ENCODE data around the gene ARHGEF16. TPM values are rescaled to one million over a fixed set of nuclear protein-coding genes. Genes with fewer than 3 reads are reported as not detected.

The ARHGEF16 gene
- total RNA-seq, 4 donors from 2014 or later = 8.4 to 24.6 (median 22.4) TPM

DNA sequence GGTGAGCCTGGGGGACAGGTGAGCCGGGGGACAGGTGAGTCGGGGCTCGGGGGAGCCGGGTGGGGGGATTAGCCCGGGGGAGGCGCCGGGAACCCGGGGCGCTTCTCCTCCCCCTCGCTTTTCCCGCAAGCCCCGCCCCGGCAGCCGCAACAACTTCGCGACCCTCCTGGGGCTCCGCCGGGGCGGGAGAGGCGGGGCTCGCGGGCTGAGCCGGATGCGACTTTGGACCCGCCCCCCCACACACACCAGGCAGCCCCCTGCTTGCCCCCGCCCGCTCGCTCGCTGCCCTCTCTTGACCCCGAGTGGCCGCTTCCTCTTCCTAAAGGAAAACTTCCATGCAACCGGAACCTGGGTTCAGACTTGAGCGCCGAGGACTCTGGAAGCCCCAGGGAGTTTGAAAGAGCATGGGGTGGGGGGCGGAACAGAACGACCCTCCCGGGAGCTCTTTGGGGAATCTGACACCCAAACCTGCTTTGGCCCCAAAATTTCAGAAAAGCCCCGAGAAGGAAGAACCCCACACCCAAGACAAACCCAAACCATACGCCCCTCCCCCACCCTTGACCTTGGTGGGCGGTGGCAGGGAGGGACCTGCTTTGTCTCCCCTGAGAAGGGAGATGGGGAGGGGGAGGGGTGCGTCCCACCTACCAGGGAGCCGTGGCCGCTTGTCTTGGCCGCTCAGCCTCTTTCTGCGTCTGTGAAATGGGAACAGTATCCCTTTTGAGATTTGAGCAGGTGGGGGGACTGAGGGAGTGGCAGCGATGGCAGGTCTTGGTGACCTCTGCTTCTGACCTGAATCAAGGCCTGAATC, 550 bp downstream of the ARHGEF16 start:
- intact Hi-C loops (cut with DNase I) = loop anchor here (5.0 kb wide), 1 partner anchor 167 kb away; no protein-coding TSS in a partner anchor
- no peaks in the 10 kb centered on the region for H3K36me3 ChIP-seq
- peak overlapping the region; percentile 72 to 85 (median 80) for H3K27ac ChIP-seq
- peaks cover 40 to 73% (median 45%) of the 10 kb centered on the region in 3 donors for H3K4me1 ChIP-seq
- H3K4me3 ChIP-seq = peak overlapping the region; percentile 53 to 83 (median 68)
- H3K9me3 ChIP-seq = no peaks in the 10 kb centered on the region
- peaks cover 0 to 57% (median 2%) of the 10 kb centered on the region in 4 donors for H3K27me3 ChIP-seq
- WGBS, 2 donors = 29 to 66% methylated on average over 5 to 8 of the region's 46 CpGs
- DNase-seq = no peak
- no peak for TF ChIP-seq POLR2A (IDR thresholded peaks at IDR 0.05)
- TF ChIP-seq, protein P1, sequence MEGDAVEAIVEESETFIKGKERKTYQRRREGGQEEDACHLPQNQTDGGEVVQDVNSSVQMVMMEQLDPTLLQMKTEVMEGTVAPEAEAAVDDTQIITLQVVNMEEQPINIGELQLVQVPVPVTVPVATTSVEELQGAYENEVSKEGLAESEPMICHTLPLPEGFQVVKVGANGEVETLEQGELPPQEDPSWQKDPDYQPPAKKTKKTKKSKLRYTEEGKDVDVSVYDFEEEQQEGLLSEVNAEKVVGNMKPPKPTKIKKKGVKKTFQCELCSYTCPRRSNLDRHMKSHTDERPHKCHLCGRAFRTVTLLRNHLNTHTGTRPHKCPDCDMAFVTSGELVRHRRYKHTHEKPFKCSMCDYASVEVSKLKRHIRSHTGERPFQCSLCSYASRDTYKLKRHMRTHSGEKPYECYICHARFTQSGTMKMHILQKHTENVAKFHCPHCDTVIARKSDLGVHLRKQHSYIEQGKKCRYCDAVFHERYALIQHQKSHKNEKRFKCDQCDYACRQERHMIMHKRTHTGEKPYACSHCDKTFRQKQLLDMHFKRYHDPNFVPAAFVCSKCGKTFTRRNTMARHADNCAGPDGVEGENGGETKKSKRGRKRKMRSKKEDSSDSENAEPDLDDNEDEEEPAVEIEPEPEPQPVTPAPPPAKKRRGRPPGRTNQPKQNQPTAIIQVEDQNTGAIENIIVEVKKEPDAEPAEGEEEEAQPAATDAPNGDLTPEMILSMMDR (IDR thresholded peaks at IDR 0.05) = no peak

DNA sequence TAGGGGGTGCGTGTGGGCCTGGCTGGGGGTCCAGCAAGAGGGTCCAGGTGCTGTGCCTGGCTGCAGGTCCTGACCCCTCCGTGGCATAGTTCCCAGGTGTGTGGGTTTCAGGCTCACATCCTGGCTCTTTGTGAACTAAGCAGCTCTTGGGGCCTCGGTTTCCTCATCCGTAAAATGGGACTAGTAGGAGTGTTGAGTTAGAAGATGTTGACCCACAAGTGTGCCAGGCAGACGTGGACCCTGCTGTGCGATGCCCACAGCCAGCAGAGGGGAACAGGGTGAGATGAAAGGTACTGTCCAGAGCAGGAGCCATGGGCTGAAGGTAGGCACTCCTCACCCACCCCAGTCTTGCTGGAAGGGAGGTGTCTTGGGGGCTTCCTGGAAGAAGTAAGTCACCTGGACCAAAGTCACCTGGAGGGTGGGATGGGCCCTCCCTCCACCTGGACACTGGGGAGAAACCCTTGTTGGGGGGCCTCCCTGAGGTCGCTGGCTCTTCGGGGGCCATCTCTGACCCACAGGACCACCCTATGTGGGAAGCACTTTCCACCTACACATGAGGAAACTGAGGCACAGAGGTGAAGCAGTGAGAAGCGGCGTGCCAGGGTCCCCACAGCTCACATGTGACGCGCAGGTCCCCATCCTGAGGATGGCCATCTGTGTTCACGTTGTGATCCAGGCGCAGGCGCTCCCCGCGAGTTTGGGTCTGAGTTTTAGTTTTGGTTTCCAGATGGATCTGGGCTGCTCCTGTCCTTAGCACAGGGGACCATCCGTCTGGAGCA, 1.4 kb downstream of the ARHGEF16 start:
- Histone ChIP-seq H3K27me3 (peaks cover 0 to 49% (median 2%) of the 10 kb centered on the region in 4 donors), H3K4me1 (peaks cover 48 to 82% (median 53%) of the 10 kb centered on the region in 3 donors), H3K27ac (peak overlapping the region in 3 of 4 donors; percentile 77 to 85 (median 82)), H3K4me3 (peak overlapping the region in 1 of 4 donors; percentile 83), H3K9me3 (no peaks in the 10 kb centered on the region), H3K36me3 (no peaks in the 10 kb centered on the region)
- no peak for TF ChIP-seq POLR2A (IDR thresholded peaks at IDR 0.05)
- TF ChIP-seq, protein P1 (IDR thresholded peaks at IDR 0.05) = no peak
- WGBS, 2 donors = 58 to 78% methylated on average over 2 to 12 of the region's 18 CpGs
- intact Hi-C loops (cut with DNase I) = no loop called here
- no peak for DNase-seq

DNA sequence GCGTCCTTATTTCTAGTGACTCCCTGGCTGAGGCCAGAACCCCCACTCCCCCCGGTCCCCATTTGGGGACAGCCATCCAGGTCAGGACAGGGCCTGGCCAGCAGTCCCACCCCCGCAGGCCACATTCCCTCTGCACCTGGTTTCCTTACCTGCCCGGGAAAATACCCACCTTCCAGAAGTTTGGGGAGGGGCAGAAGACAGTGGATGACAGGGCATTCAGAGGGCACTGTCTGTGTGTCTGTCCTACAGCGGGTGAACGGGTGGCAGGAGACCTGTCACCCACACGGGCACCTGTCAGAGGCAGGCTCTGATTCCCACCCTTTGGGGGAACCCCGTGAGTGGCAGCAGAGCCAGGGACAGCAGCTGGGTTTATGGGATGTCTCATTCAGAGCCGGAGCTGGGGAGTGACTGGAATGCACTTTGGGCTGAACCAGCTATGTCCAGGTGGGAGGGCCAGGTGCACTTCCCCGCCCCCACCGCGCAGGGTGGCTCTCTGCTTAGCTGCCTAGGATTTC, 2.0 kb downstream of the ARHGEF16 start:
- H3K27ac ChIP-seq = no peak overlapping the region
- 63 to 66% methylated on average over 3 to 4 of the region's 12 CpGs for WGBS, 2 donors
- no peaks in the 10 kb centered on the region for H3K9me3 ChIP-seq
- no peaks in the 10 kb centered on the region for H3K36me3 ChIP-seq
- no peak for TF ChIP-seq POLR2A (IDR thresholded peaks at IDR 0.05)
- no peak overlapping the region for H3K4me3 ChIP-seq
- peaks cover 54 to 88% (median 59%) of the 10 kb centered on the region in 3 donors for H3K4me1 ChIP-seq
- no peak for DNase-seq
- H3K27me3 ChIP-seq = peaks cover 0 to 42% (median 2%) of the 10 kb centered on the region in 4 donors
- intact Hi-C loops (cut with DNase I) = no loop called here

DNA sequence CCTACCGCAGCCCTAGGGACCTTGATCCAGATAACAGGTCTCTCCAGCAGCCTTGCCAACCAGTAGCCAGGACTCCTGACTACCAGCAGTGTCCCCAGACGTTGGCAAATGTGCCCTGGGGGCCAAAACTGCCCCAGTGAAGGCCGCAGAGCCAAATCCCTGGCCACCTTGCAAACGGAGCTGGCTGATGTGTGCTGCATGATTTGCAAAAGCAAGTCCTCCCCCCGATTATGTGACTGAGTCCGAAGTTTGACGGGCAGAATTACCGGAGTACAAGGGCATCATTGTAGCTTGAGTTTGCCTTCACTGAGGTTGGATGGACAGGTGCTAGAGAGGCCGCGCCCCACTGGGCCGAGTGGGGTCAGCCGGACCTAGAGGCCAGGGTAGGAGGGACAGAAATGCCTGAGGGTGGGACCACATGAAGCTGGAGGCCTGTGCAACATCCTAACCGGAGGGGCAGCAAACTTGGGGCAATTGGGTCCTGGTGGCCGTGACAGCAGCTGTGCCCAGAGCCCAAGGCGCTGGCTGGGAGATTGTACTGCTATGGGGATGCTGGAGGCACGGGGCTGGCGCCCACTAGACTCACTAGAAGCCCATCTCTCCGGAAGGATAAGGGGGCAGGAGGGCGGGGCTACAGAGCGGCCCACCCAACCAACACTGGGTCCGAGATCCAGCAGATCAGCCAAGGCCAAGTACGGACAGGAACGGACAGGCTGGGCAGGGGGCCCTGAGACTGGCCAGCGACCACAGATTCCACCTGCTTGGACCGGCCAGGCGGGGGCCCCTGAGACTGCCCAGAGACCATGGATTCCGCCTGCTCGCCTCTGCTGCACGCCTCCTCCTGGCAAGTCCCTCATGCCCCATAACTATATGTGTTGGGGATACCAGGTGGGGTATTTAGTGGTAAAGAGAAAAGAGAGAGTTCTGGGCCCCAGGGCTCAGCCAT, 2.8 kb downstream of the ARHGEF16 start:
- DNase-seq = no peak
- H3K9me3 ChIP-seq = no peaks in the 10 kb centered on the region
- H3K36me3 ChIP-seq = no peaks in the 10 kb centered on the region
- peaks cover 55 to 95% (median 61%) of the 10 kb centered on the region in 3 donors for H3K4me1 ChIP-seq
- 64 to 85% methylated on average over 14 to 22 of the region's 29 CpGs for WGBS, 2 donors
- H3K27ac ChIP-seq = peak overlapping the region; percentile 9 to 84 (median 82)
- no peak overlapping the region for H3K4me3 ChIP-seq
- TF ChIP-seq, protein P1 (IDR thresholded peaks at IDR 0.05) = no peak
- no peak for TF ChIP-seq POLR2A (IDR thresholded peaks at IDR 0.05)
- peaks cover 0 to 35% (median 2%) of the 10 kb centered on the region in 4 donors for H3K27me3 ChIP-seq
- intact Hi-C loops (cut with DNase I) = no loop called here

All from esophagus squamous epithelium (tissue), 5 donors.